ENCODE results near the gene C16orf87.

Gene C16orf87

DNA sequence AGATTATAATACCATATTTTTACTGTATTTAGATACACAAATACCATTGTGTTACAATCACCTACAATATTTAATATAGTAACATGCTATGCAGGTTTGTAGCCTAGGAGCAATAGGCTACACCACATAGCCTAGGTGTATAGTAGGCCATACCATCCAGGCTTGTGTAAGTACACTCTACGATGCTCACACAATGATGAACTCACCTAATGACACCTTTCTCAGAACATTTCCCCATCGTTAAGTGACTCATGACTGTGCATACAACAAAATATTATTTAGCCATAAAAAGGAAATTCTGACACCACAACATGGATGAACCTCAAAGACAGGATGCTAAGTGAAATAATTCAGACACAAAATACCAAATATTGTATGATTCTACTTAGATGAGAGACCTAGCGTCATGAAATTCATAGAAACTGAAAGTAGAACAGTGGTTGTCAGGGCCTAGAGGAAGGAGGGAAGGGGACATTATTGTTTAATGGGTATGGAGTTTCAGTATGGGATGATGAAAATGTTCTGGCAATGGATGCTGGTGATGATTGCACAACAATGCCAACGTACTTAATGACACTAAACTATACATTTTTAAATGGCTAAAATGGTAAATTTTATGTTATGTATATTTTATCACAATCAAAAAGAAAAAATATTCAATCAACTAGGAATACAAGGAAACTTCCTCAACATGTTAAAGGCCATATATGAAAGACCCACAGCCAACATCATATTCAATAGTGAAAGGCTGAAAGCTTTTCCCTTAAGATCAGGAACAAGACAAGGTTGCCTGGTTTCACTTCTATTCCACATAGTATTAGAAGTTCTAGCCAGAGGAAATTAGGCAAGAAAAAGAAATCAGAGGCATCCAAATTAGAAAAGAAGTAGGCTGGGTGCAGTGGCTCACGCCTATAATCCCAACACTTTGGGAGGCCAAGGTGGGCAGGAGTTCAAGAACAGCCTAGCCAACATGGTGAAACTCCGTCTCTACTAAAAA is 5.9 kb upstream of the C16orf87 start:
- no peaks in the 10 kb centered on the region for H3K36me3 ChIP-seq (replicated peaks)
- no peaks in the 10 kb centered on the region for H3K27me3 ChIP-seq (replicated peaks)
- TF ChIP-seq, protein P1, sequence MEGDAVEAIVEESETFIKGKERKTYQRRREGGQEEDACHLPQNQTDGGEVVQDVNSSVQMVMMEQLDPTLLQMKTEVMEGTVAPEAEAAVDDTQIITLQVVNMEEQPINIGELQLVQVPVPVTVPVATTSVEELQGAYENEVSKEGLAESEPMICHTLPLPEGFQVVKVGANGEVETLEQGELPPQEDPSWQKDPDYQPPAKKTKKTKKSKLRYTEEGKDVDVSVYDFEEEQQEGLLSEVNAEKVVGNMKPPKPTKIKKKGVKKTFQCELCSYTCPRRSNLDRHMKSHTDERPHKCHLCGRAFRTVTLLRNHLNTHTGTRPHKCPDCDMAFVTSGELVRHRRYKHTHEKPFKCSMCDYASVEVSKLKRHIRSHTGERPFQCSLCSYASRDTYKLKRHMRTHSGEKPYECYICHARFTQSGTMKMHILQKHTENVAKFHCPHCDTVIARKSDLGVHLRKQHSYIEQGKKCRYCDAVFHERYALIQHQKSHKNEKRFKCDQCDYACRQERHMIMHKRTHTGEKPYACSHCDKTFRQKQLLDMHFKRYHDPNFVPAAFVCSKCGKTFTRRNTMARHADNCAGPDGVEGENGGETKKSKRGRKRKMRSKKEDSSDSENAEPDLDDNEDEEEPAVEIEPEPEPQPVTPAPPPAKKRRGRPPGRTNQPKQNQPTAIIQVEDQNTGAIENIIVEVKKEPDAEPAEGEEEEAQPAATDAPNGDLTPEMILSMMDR (IDR thresholded peaks at IDR 0.05; ENCODE audit: low read depth, low read length, missing control alignments), result no peak
- no peak overlapping the region for H3K4me3 ChIP-seq (ENCODE audit: low read depth, low read length)
- in situ Hi-C loops (cut with HindIII; ENCODE audit: low pct_ligation_motif_present, low sequenced_read_pairs), result no loop called here
- DNase-seq, result no peak
- H3K27ac ChIP-seq, result no peak overlapping the region

GRCh38 chr16:46833460-46833800 is 2.5 kb upstream of the C16orf87 start:
- DNase-seq, result no peak
- in situ Hi-C loops (cut with HindIII; ENCODE audit: low pct_ligation_motif_present, low sequenced_read_pairs), result no loop called here
- Histone ChIP-seq H3K4me3 (ENCODE audit: low read depth, low read length) (no peak overlapping the region), H3K27ac (no peak overlapping the region), H3K27me3 (replicated peaks) (no peaks in the 10 kb centered on the region), H3K36me3 (replicated peaks) (no peaks in the 10 kb centered on the region)
- TF ChIP-seq, protein P1 (IDR thresholded peaks at IDR 0.05; ENCODE audit: low read depth, low read length, missing control alignments), result no peak

GRCh38 chr16:46832757-46833459 is 1.9 kb upstream of the C16orf87 start:
- Histone ChIP-seq H3K27ac (no peak overlapping the region), H3K27me3 (replicated peaks) (no peaks in the 10 kb centered on the region), H3K4me3 (ENCODE audit: low read depth, low read length) (no peak overlapping the region), H3K36me3 (replicated peaks) (no peaks in the 10 kb centered on the region)
- in situ Hi-C loops (cut with HindIII; ENCODE audit: low pct_ligation_motif_present, low sequenced_read_pairs), result no loop called here
- TF ChIP-seq, protein P1 (IDR thresholded peaks at IDR 0.05; ENCODE audit: low read depth, low read length, missing control alignments), result no peak
- DNase-seq, result no peak

DNA sequence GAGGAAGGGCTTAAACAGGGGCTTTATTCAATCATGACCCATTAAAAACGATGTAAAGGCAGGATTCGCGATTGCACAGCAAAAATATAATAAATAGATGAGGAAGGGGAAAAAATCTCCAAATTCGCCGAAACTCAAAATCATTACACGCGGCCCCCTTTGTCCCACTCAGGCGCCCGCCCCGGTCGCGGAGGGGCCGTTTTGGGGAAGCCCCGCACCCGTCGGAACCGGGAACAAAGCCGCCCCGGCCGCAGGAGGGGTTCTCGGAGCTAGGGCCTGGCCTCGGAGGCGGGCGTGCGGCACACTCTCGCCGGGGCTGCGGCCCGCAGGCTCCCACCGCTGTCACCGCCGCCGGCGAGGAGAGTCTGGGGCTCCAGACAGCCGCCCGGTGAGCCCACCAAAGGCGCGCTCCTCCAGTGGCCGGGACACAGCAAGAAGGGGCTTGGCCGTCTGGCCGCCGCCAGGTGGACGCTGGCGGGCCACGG is 521 bp downstream of the C16orf87 start:
- DNase-seq, result no peak
- in situ Hi-C loops (cut with HindIII; ENCODE audit: low pct_ligation_motif_present, low sequenced_read_pairs), result no loop called here
- Histone ChIP-seq H3K27ac (peak overlapping the region; percentile 42), H3K36me3 (replicated peaks) (no peaks in the 10 kb centered on the region), H3K27me3 (replicated peaks) (no peaks in the 10 kb centered on the region), H3K4me3 (ENCODE audit: low read depth, low read length) (peak overlapping the region; percentile 75)
- TF ChIP-seq, protein P1 (IDR thresholded peaks at IDR 0.05; ENCODE audit: low read depth, low read length, missing control alignments), result no peak

- Histone ChIP-seq H3K4me3 (ENCODE audit: low read depth, low read length) (no peak overlapping the region), H3K27me3 (replicated peaks) (no peaks in the 10 kb centered on the region), H3K36me3 (replicated peaks) (no peaks in the 10 kb centered on the region), H3K27ac (no peak overlapping the region)
- DNase-seq, result no peak
- TF ChIP-seq, protein P1 (IDR thresholded peaks at IDR 0.05; ENCODE audit: low read depth, low read length, missing control alignments), result no peak
- in situ Hi-C loops (cut with HindIII; ENCODE audit: low pct_ligation_motif_present, low sequenced_read_pairs), result no loop called here
Observed at GRCh38 chr16:46828943-46829342, 2.0 kb downstream of the C16orf87 start.

All from brain microvascular endothelial cell (primary cell).